GM18526 (cell line): ENCODE results near the gene ZNF358.

Experiments
- POLR2A ChIP-seq: IDR thresholded peaks from 3 replicates; pipeline ENCODE4 v1.6.1; 2011; ENCODE audit not compliant: insufficient read length; ENCODE audit errors: extremely low read depth

Gene ZNF358

DNA sequence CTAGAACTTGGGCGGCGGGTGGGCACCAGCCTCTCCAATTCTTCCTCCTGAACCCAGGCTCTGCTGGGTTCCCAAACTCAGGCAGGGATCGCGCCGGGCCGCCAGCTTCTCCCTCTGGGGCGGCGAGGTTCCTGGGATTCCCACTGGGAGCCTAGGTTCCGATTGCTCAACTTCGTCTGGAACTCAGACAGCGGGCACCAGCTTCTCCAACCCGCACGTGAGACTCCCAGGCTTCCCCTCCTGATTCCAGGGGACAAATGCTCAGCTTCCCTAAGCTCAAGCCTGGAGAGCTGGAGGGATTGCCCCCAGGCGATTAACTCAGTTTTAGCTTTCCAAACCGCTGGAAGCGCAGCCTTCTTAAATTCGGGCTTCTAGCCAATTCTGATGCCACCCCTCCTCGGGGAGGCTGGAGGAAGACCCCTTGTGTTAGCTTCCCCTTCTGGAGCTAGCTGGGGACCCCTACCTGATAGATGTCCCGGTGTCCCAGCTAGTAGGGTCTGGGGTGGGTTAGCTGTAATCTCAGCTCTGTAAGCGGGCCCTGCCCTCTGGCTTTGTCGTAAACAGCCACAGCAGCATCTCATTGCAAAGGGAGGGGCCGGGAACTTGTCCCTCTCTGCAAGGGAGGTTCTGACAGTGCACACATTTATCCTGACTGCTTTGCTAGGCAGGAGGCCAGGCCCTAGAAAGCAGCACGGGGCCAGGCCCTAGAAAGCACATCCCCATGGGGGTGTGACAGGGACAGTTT, 7.2 kb downstream of the ZNF358 start:
- no peak for TF ChIP-seq POLR2A

DNA sequence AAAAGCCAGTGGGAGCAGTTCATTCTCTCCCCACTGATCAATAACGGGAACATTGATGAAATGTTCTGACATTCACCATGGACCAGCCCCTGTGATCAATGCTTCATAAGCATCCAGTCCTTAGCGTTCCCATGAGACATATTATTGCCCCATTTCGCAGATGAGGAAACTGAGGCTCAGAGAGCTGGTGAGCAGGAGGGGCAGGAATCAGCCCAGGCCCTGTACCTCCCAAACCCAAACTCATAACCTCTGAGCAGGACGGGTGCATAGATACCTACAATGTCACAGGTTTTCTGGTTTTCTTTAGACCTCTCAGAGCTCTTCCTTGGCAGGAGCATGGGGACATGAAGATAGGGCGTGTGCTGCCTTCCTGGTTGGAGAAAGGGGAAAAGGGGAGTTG, 8.6 kb downstream of the ZNF358 start:
- no peak for TF ChIP-seq POLR2A

DNA sequence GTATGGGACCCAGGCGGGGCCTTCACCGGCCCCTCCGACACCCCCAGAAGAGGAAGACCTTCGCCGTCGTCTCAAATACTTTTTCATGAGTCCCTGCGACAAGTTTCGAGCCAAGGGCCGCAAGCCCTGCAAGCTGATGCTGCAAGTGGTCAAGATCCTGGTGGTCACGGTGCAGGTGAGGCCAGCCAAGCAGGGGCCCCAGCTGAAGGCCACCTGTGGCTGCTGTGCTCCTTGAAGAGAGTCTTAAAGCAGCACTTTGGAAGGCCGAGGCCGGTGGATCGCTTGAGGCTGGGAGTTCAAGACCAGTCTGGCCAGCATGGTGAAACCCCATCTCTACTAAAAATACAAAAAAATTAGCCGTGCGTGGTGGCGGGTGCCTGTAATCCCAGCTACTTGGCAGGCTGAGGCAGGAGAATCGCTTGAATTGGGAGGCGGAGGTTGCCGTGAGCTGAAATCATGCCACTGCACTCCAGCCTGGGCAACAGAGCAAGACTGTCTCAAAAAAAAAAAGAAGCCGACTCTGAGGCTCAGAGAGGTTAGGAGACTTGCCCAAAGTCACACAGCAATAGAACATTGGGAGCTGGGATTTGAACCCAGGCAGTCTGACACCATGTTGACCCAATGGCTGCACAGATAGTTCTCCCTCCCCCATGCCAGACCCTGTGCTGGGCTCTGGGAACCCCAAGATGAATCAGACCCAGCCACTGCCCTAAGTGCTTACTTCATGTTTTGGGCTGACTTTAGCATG, 9.3 kb downstream of the ZNF358 start:
- no peak for TF ChIP-seq POLR2A

DNA sequence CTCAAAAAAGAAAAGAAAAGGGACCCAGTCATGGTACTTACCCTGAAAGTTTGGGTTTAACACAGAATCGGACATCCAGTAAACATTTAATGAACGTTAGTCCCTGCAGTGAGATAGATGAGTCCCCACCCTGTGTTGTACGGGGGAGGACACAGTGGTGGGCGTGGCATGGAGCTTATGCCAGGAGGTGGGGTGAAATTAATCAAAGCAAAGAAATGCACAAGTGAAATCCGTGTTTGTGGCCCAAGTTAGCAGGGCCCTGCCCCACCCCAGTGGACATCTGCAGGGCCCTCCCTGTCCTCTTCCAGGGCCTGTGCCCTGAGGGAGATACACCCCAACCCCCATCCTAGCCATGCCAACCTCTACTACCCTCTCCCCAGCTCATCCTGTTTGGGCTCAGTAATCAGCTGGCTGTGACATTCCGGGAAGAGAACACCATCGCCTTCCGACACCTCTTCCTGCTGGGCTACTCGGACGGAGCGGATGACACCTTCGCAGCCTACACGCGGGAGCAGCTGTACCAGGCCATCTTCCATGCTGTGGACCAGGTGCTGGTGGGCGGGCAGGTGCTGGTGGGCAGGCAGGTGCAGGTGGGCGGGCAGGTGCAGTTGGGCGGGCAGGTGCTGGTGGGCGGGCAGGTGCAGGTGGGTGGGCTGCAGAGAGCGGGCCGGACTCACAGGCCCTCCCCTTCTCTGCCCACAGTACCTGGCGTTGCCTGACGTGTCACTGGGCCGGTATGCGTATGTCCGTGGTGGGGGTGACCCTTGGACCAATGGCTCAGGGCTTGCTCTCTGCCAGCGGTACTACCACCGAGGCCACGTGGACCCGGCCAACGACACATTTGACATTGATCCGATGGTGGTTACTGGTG, 10.4 kb downstream of the ZNF358 start:
- no peak for TF ChIP-seq POLR2A

DNA sequence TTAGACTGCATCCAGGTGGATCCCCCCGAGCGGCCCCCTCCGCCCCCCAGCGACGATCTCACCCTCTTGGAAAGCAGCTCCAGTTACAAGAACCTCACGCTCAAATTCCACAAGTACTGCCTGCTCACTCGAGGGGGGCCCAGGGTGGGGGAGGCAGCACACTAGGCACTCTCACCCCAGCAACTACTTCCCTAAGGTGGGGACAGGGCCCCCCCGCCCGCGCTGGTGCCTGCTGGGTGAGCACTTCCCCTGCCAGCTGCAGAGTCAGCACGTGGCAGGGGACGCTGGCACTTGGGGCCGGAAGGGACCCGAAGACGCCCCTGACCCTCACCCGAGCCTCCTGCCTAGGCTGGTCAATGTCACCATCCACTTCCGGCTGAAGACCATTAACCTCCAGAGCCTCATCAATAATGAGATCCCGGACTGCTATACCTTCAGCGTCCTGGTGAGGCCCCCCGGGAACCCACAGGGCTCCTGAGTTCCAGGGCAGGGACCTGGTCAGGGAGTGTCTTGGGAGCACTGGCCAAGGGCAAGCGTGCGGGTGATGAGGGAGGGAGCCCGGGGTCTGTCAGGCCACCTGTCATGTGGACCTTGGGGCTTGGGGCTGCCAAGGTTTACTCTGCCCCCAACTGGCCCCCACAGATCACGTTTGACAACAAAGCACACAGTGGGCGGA, 11.8 kb downstream of the ZNF358 start:
- TF ChIP-seq POLR2A, result no peak

DNA sequence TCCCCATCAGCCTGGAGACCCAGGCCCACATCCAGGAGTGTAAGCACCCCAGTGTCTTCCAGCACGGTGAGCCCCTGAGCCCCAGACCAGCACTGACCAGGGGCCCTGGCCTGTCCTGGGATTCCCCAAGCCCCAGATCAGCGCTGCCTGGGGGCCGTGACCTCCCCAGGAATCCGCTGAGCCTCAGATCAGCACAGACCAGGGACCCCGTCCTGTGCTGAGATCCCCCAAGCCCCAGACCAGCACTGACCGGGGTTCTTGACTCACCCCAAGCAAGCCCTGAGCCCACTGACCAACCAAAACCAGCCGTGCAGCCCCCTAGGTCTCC, 12.3 kb downstream of the ZNF358 start:
- no peak for TF ChIP-seq POLR2A

DNA sequence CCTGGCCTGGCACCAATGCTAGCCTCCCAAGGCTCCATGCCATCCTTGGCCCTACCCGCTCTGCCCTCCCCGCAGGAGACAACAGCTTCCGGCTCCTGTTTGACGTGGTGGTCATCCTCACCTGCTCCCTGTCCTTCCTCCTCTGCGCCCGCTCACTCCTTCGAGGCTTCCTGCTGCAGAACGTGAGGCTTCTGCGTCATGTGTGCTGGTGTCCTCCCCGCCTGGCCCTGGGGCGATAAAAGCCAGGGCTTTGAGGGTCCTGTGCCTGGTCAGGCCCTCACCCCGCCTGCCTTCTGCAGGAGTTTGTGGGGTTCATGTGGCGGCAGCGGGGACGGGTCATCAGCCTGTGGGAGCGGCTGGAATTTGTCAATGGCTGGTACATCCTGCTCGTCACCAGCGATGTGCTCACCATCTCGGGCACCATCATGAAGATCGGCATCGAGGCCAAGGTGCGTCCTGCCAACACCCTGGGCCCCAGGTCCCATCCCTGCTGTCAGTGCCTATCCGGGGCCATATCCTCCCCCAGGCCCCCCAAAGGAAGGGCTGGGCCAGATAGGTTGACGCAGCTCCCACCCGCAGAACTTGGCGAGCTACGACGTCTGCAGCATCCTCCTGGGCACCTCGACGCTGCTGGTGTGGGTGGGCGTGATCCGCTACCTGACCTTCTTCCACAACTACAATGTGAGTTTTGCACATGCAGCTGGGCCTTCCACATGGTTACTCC, 12.8 kb downstream of the ZNF358 start:
- TF ChIP-seq POLR2A, result no peak

DNA sequence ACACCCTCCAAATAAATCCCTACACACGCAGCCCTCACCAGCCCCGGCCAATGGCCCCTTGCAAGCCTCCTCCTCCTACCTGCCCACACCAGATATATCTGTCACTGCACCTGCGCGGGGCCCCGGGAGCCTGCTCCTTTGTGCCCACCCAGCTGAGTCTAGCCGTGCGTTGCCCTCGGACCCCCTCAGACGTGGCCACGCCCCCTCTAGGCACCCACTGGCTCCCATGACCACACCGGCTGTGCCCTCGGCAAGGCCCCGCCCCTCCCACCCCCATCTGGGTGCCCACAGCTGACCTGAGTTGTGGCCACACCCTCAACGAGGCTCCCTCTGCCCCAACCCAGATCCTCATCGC, 13.3 kb downstream of the ZNF358 start:
- no peak for TF ChIP-seq POLR2A

DNA sequence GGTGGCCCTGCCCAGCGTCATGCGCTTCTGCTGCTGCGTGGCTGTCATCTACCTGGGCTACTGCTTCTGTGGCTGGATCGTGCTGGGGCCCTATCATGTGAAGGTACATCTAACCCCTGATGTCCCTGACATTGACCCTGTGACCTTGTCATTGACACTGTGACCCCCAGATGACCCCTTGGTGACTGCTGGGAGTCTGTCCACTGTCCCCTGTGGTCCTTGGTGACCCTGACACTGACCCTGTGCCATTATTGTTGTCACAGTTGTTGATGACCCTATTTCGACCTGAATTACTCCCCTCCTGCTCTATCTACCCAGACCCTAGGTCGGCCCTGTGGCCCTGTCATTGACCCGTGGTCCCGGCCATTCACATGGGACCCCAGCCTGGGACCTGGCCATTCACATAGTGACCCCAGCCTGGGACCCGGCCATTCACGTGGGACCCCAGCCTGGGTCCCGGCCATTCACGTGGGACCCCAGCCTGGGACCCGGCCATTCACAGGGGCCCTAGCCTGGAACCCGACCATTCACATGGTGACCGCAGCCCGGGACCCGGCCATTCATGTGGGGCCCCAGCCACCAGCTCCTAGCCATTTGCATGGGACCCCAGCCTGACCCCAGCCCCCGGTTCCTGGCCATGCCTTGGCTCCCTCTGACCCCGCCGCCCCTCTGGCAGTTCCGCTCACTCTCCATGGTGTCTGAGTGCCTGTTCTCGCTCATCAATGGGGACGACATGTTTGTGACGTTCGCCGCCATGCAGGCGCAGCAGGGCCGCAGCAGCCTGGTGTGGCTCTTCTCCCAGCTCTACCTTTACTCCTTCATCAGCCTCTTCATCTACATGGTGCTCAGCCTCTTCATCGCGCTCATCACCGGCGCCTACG, 13.9 kb downstream of the ZNF358 start:
- no peak for TF ChIP-seq POLR2A

DNA sequence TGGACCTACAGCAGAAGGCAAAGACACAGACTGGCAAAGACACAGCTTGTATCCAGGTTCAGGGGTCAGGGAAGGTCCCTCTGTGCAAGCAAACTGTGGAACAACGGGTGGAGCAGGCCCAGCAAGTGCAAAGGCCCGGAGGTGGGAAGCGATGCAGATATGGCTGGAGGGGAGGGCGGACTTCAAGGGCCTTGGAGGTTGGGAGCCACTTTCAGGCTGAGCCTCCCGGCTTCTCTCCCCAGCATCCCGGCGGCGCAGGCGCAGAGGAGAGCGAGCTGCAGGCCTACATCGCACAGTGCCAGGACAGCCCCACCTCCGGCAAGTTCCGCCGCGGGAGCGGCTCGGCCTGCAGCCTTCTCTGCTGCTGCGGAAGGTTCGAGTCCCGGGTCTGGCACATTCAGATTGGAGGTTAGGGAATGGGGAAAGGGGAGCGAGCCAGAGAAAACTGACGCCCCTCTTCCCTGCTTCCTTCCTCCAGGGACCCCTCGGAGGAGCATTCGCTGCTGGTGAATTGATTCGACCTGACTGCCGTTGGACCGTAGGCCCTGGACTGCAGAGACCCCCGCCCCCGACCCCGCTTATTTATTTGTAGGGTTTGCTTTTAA, 17.5 kb downstream of the ZNF358 start:
- no peak for TF ChIP-seq POLR2A

DNA sequence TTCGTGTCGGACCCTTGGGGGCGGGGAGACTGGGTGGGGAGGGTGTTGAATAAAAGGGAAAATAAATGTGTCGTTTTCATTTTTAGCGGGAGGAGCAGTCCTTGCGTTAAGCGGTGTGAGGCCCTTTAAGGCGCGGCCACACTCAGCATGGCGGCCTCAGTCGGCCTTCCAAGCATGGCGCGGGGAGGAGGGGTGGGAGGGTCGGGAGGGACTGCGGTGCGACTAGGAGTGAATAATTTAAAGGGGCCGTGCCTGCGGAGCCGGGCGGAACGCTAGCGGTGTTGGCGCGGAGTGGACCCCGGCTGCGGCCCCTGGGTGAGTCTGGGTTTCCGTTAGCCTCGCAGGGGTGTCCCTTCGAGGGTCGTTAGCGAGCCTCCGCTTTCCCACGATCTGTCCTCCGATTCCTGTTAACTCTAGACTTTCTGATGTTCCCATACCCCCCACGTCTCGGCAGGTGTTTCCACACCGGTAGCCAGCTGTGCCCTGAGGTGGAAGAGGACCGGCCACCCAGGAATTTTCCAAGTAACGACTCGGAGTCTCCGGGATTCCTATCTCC, 18.1 kb downstream of the ZNF358 start:
- no peak for TF ChIP-seq POLR2A

DNA sequence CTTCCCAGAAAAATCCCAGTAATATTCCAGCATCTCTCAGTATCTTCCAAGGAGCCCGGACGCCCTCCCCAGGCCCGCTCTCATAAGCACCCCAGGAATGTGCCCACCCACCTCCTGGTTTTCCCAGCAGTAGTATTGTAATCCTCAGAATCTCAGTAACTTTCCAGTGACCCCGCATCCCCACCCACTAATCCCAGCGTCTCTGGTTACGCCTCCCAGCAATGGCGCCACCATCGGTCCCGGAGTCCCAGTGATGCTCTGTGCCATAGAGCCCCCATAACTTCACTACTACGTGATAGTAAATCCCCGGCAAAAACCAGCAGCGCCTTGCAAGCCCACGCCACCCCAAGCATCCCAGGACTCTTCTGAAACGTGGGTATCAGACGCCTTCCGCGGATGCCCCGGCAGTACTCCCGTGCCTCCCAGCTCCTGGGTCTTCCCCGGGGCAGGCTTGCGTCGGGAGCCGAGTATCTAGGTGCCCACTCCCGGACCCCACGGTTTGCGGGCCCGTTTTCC, 18.7 kb downstream of the ZNF358 start:
- TF ChIP-seq POLR2A, result no peak
